ENCODE data around the gene SLAMF9.

GRCh38 chr1:159970932-159971342, 16.9 kb upstream of the SLAMF9 start:
- no peak for TF ChIP-seq POLR2A (IDR thresholded peaks at IDR 0.05)
- TF ChIP-seq CTCF (IDR thresholded peaks at IDR 0.05), result no peak
